Spleen (tissue), 7 donors: ENCODE results near the gene CALB2.

Experiments
- POLR2A ChIP-seq, 3 donors: fragments of 450-650 bp; IDR thresholded peaks; one replicate each; pipeline ENCODE4 v1.5.1; 2017; ENCODE audit warnings: antibody characterized with exemption in 3 of 3, mild to moderate bottlenecking in 1 of 3
- TF ChIP-seq, protein P1 (sequence below), 11 experiments: fragments of 200-600 bp in 7 of 11; fragments of 450-650 bp in 4 of 11; sonication (generic) in 4 of 11; IDR thresholded peaks in 8 of 11; conservative IDR thresholded peaks in 3 of 11; 1 replicate in 7 of 11; 2 replicates in 4 of 11; pipeline versions ENCODE4 v1.4.0 to v1.8.0; 2016 to 2021; ENCODE audit warnings: antibody characterized with exemption in 11 of 11, inconsistent platforms in 4 of 11, mild to moderate bottlenecking in 1 of 11
- donor health status: DM: no; HTN: no; CAD: no; lungs with moderate emphysema.
- donor health status: DM: no; HTN: no; CAD: no.
- donor health status: DM: no; HTN: no; CAD: no.

DNA sequence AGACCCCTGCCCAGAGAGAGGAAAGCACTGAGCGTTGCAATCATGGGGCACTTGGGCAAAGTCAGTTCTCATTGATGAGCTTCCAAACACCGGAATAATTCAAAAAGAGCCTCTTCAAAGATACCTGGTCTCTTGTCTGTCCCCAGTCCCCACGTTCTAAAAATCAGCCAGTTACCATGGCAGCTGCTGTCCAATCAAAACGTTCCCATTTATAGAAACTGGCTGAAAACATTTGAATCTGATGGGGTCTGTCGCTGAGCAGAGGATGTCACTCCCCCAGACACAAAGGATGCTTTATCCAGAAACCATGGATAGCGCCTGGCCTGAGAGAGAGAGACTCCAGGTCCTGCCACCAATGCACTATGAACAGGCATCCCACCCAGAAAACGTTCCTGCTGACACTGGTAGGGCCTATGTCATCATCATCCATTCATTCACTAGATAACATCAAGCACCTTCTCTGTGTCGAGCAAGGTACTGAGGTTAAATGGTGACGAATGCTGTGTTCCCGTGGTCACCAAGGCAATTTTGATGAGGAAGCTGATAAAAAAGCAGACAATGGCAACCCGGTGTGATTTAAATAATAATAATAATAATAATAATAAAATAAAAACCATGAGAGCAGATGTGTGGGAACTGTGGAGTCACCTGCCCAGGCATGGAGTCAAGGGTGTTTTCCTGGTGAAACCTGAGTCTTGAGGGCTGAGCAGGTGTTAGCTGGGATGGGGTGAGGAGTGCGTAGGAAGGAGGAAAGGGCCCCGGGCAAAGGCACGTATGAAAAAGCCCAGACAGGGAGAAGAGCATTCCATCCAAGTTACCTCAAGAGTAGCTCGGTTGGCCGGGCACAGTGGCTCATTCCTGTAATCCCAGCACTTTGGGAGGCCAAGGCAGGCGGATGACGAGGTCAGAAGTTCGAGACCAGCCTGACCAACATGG is 19.0 kb upstream of the CALB2 start:
- TF ChIP-seq, protein P1, sequence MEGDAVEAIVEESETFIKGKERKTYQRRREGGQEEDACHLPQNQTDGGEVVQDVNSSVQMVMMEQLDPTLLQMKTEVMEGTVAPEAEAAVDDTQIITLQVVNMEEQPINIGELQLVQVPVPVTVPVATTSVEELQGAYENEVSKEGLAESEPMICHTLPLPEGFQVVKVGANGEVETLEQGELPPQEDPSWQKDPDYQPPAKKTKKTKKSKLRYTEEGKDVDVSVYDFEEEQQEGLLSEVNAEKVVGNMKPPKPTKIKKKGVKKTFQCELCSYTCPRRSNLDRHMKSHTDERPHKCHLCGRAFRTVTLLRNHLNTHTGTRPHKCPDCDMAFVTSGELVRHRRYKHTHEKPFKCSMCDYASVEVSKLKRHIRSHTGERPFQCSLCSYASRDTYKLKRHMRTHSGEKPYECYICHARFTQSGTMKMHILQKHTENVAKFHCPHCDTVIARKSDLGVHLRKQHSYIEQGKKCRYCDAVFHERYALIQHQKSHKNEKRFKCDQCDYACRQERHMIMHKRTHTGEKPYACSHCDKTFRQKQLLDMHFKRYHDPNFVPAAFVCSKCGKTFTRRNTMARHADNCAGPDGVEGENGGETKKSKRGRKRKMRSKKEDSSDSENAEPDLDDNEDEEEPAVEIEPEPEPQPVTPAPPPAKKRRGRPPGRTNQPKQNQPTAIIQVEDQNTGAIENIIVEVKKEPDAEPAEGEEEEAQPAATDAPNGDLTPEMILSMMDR (IDR thresholded peaks at IDR 0.05 in 8 of 11, conservative IDR thresholded peaks at IDR 0.05 in 3 of 11) = no peak
- no peak for TF ChIP-seq POLR2A (IDR thresholded peaks at IDR 0.05)
